ENCODE results near the gene C1orf116. TPM values are rescaled to one million over a fixed set of nuclear protein-coding genes. Genes with fewer than 3 reads are reported as not detected.

C1orf116 gene
- total RNA-seq, 1 experiment from 2014 or later = 2.4 TPM

DNA sequence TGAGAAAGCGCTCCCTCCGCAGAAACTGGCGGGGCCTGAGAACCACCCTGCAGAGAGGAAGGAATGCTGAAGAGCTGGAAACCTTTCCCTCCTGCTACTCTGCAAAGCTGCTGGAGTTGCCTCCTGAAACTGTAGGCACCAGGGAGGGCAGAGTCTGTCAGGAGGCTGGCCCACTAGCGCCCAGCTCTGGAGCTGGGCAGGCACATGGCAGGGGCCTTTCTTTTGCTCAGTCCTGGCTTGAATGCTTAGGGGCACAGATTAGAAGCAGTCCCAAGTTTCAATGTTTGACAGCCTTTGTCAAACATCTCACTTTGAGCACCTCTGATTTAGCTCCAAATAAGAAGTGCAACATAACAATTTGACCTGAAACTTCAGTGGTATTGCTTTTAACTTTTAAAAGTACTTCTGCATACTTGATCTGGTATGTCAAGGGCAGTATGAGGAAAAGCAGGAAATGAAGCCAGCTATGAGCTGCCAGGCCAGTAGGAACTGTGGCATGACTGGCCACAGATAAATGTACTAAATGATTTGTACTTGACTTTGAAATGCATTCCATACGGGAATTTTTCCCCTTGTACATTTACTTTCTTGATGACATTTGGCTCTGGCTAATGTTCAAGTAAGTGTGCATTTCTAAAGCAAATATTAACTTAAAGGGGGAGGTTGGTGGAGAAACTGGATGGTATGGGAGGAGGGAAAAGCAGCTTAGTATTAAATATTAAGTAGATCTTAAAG, 7.2 kb downstream of the C1orf116 start (continued):
- TF ChIP-seq, protein P1, sequence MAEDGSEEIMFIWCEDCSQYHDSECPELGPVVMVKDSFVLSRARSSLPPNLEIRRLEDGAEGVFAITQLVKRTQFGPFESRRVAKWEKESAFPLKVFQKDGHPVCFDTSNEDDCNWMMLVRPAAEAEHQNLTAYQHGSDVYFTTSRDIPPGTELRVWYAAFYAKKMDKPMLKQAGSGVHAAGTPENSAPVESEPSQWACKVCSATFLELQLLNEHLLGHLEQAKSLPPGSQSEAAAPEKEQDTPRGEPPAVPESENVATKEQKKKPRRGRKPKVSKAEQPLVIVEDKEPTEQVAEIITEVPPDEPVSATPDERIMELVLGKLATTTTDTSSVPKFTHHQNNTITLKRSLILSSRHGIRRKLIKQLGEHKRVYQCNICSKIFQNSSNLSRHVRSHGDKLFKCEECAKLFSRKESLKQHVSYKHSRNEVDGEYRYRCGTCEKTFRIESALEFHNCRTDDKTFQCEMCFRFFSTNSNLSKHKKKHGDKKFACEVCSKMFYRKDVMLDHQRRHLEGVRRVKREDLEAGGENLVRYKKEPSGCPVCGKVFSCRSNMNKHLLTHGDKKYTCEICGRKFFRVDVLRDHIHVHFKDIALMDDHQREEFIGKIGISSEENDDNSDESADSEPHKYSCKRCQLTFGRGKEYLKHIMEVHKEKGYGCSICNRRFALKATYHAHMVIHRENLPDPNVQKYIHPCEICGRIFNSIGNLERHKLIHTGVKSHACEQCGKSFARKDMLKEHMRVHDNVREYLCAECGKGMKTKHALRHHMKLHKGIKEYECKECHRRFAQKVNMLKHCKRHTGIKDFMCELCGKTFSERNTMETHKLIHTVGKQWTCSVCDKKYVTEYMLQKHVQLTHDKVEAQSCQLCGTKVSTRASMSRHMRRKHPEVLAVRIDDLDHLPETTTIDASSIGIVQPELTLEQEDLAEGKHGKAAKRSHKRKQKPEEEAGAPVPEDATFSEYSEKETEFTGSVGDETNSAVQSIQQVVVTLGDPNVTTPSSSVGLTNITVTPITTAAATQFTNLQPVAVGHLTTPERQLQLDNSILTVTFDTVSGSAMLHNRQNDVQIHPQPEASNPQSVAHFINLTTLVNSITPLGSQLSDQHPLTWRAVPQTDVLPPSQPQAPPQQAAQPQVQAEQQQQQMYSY (CRISPR knock-in tag; IDR thresholded peaks at IDR 0.05) = no peak
- TF ChIP-seq, protein P2, sequence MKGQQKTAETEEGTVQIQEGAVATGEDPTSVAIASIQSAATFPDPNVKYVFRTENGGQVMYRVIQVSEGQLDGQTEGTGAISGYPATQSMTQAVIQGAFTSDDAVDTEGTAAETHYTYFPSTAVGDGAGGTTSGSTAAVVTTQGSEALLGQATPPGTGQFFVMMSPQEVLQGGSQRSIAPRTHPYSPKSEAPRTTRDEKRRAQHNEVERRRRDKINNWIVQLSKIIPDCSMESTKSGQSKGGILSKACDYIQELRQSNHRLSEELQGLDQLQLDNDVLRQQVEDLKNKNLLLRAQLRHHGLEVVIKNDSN (CRISPR knock-in tag; IDR thresholded peaks at IDR 0.05) = no peak
- TF ChIP-seq, protein P3, sequence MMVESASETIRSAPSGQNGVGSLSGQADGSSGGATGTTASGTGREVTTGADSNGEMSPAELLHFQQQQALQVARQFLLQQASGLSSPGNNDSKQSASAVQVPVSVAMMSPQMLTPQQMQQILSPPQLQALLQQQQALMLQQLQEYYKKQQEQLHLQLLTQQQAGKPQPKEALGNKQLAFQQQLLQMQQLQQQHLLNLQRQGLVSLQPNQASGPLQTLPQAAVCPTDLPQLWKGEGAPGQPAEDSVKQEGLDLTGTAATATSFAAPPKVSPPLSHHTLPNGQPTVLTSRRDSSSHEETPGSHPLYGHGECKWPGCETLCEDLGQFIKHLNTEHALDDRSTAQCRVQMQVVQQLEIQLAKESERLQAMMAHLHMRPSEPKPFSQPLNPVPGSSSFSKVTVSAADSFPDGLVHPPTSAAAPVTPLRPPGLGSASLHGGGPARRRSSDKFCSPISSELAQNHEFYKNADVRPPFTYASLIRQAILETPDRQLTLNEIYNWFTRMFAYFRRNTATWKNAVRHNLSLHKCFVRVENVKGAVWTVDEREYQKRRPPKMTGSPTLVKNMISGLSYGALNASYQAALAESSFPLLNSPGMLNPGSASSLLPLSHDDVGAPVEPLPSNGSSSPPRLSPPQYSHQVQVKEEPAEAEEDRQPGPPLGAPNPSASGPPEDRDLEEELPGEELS (CRISPR knock-in tag; IDR thresholded peaks at IDR 0.05) = no peak
- no peak for TF ChIP-seq ZNF671 (CRISPR knock-in tag; IDR thresholded peaks at IDR 0.05)
- TF ChIP-seq TP53 (CRISPR knock-in tag; IDR thresholded peaks at IDR 0.05) = no peak
- TF ChIP-seq, protein P4, sequence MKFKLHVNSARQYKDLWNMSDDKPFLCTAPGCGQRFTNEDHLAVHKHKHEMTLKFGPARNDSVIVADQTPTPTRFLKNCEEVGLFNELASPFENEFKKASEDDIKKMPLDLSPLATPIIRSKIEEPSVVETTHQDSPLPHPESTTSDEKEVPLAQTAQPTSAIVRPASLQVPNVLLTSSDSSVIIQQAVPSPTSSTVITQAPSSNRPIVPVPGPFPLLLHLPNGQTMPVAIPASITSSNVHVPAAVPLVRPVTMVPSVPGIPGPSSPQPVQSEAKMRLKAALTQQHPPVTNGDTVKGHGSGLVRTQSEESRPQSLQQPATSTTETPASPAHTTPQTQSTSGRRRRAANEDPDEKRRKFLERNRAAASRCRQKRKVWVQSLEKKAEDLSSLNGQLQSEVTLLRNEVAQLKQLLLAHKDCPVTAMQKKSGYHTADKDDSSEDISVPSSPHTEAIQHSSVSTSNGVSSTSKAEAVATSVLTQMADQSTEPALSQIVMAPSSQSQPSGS (CRISPR knock-in tag; IDR thresholded peaks at IDR 0.05; ENCODE audit: borderline replicate concordance, low read depth) = no peak
- TF ChIP-seq ZNF121 (CRISPR knock-in tag; IDR thresholded peaks at IDR 0.05) = no peak
- TF ChIP-seq, protein P5, sequence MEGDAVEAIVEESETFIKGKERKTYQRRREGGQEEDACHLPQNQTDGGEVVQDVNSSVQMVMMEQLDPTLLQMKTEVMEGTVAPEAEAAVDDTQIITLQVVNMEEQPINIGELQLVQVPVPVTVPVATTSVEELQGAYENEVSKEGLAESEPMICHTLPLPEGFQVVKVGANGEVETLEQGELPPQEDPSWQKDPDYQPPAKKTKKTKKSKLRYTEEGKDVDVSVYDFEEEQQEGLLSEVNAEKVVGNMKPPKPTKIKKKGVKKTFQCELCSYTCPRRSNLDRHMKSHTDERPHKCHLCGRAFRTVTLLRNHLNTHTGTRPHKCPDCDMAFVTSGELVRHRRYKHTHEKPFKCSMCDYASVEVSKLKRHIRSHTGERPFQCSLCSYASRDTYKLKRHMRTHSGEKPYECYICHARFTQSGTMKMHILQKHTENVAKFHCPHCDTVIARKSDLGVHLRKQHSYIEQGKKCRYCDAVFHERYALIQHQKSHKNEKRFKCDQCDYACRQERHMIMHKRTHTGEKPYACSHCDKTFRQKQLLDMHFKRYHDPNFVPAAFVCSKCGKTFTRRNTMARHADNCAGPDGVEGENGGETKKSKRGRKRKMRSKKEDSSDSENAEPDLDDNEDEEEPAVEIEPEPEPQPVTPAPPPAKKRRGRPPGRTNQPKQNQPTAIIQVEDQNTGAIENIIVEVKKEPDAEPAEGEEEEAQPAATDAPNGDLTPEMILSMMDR (IDR thresholded peaks at IDR 0.05) = no peak

GRCh38 chr1:207024202-207025145, 8.1 kb downstream of the C1orf116 start:
- Mint-ChIP-seq H3K36me3 (no peaks in the 10 kb centered on the region; the same call in 1 of the 2 replicates), H3K27me3 (ENCODE audit: low read depth) (no peaks in the 10 kb centered on the region), H3K4me1 (peaks cover 20% of the 10 kb centered on the region), H3K4me3 (no peak overlapping the region), H3K9me3 (no peaks in the 10 kb centered on the region), H3K27ac (peak overlapping the region; percentile 74)
- ChIA-PET POLR2A (interaction anchor here (0.5 to 1.5 kb wide), 2 partner anchors 8 to 18 kb away, joined by 3 to 5 read pairs; partner anchors contain the start of gene C1orf116), CTCF (interaction anchor here (0.6 to 1.9 kb wide), 11 partner anchors 8 to 393 kb away, joined by 3 to 6 read pairs (median 3); partner anchors contain the start of gene C1orf116)
- DNase-seq (ENCODE audit: low spot score) (no peak), ATAC-seq (peak; percentile 37)
- TF ChIP-seq ETV6 (CRISPR knock-in tag; IDR thresholded peaks at IDR 0.05) = no peak
- no peak for TF ChIP-seq ZNF425 (CRISPR knock-in tag; conservative IDR thresholded peaks at IDR 0.05)
- no peak for TF ChIP-seq ZNF423 (CRISPR knock-in tag; IDR thresholded peaks at IDR 0.05)
- TF ChIP-seq ZNF138 (CRISPR knock-in tag; conservative IDR thresholded peaks at IDR 0.05) = no peak
- TF ChIP-seq STAT6 (CRISPR knock-in tag; conservative IDR thresholded peaks at IDR 0.05; ENCODE audit: low read depth) = no peak
- no peak for TF ChIP-seq USF2 (CRISPR knock-in tag; IDR thresholded peaks at IDR 0.05)
- no peak for TF ChIP-seq ELF4 (CRISPR knock-in tag; IDR thresholded peaks at IDR 0.05; ENCODE audit: low read depth)
- TF ChIP-seq TP53 (CRISPR knock-in tag; IDR thresholded peaks at IDR 0.05) = no peak
- no peak for TF ChIP-seq IRF2 (CRISPR knock-in tag; IDR thresholded peaks at IDR 0.05; ENCODE audit: borderline replicate concordance, low read depth)
